Measurements from ENCODE around the gene FADS1.

- TF ChIP-seq POLR2A (IDR thresholded peaks at IDR 0.05) = no peak
- no peak for TF ChIP-seq CTCF (IDR thresholded peaks at IDR 0.05)
These were observed 16.2 kb downstream of the FADS1 start for GRCh38 chr11:61800331-61801281.
